G401.6 (cell line): ENCODE results near the gene TLCD5.

Source experiments
- FAIRE-seq: peaks from 2 replicates; lab custom pipeline; 2012; peaks lifted over from hg19 to GRCh38; lab: Jason Lieb, UNC

TLCD5 gene

GRCh38 chr11:120338107-120338933, 13.2 kb downstream of the TLCD5 start:
- peak; percentile 41 for FAIRE-seq

- no peak for FAIRE-seq
Measured at GRCh38 chr11:120339394-120339890, 14.3 kb downstream of the TLCD5 start.

GRCh38 chr11:120340529-120340928, 15.4 kb downstream of the TLCD5 start:
- no peak for FAIRE-seq

- FAIRE-seq = no peak
Measured at GRCh38 chr11:120342226-120342625, 17.1 kb downstream of the TLCD5 start.

- FAIRE-seq = no peak
Measured at GRCh38 chr11:120342678-120343077, 17.6 kb downstream of the TLCD5 start.

- no peak for FAIRE-seq
Measured at GRCh38 chr11:120343429-120343828, 18.3 kb downstream of the TLCD5 start.

GRCh38 chr11:120344302-120345004, 19.4 kb downstream of the TLCD5 start:
- FAIRE-seq = no peak

- no peak for FAIRE-seq
Measured at GRCh38 chr11:120346233-120346632, 21.1 kb downstream of the TLCD5 start.

GRCh38 chr11:120350637-120351036, 25.5 kb downstream of the TLCD5 start:
- FAIRE-seq = peak; percentile 17

- FAIRE-seq = no peak
Measured at GRCh38 chr11:120352405-120352804, 27.3 kb downstream of the TLCD5 start.

GRCh38 chr11:120354068-120354467, 29.0 kb downstream of the TLCD5 start:
- FAIRE-seq = no peak

GRCh38 chr11:120354779-120355178, 29.7 kb downstream of the TLCD5 start:
- FAIRE-seq = no peak

- no peak for FAIRE-seq
Measured at GRCh38 chr11:120357620-120358019, 32.5 kb downstream of the TLCD5 start.

GRCh38 chr11:120358729-120359128, 33.6 kb downstream of the TLCD5 start:
- no peak for FAIRE-seq

- no peak for FAIRE-seq
Measured at GRCh38 chr11:120363436-120363835, 38.3 kb downstream of the TLCD5 start.

- no peak for FAIRE-seq
Measured at GRCh38 chr11:120365512-120365911, 40.4 kb downstream of the TLCD5 start.

GRCh38 chr11:120372296-120372695, 47.2 kb downstream of the TLCD5 start:
- FAIRE-seq = no peak

GRCh38 chr11:120375076-120375475, 50.0 kb downstream of the TLCD5 start:
- no peak for FAIRE-seq

- peak; percentile 40 for FAIRE-seq
Measured at GRCh38 chr11:120376547-120377182, 51.6 kb downstream of the TLCD5 start.

GRCh38 chr11:120378474-120378873, 53.4 kb downstream of the TLCD5 start:
- no peak for FAIRE-seq

GRCh38 chr11:120381401-120381800, 56.3 kb downstream of the TLCD5 start:
- FAIRE-seq = no peak
